Lower leg skin (tissue), 3 donors: ENCODE measurements around the gene NRXN3.

ENCODE experiments used
- CTCF ChIP-seq, 3 donors: fragments of 450-650 bp; IDR thresholded peaks; one replicate each; pipeline ENCODE4 v1.5.1; 2016; ENCODE audit warnings: antibody characterized with exemption in 3 of 3, mild to moderate bottlenecking in 3 of 3, moderate library complexity in 2 of 3
- POLR2A ChIP-seq, 2 donors: fragments of 450-650 bp; IDR thresholded peaks; one replicate each; pipeline ENCODE4 v1.6.1; 2016 to 2017; ENCODE audit warnings: antibody characterized with exemption in 2 of 2, mild to moderate bottlenecking in 1 of 2, moderate library complexity in 1 of 2

GRCh38 chr14:79496701-79497100 lies 1326.5 kb downstream of the NRXN3 start:
- TF ChIP-seq CTCF (IDR thresholded peaks at IDR 0.05) (no peak), POLR2A (IDR thresholded peaks at IDR 0.05) (no peak)
